Neural cell (in vitro differentiated cells): ENCODE data around the gene ARL10. TPM values are rescaled to one million over a fixed set of nuclear protein-coding genes. Genes with fewer than 3 reads are reported as not detected.

ENCODE experiments used
- H2AFZ ChIP-seq: fragments of 200-600, 300-800 bp; sonication (generic), shearing (Covaris generic); 2 replicates; pipeline ENCODE4 v1.6.0; 2014; ENCODE audit warnings: low read depth, mild to moderate bottlenecking, antibody characterized with exemption, low read length, moderate library complexity
- H3F3A ChIP-seq: fragments of 200-600 bp; shearing (Covaris generic); 2 replicates; pipeline ENCODE4 v1.6.1; 2016; ENCODE audit warnings: mild to moderate bottlenecking, moderate library complexity, mixed read lengths, antibody characterized with exemption, low read length; ENCODE audit not compliant: insufficient read depth, poor library complexity, severe bottlenecking
- H3K27ac ChIP-seq: fragments of 200-600, 300-800 bp; sonication (generic), shearing (Covaris generic); 2 replicates; pipeline ENCODE4 v1.5.1; 2014; ENCODE audit warnings: mild to moderate bottlenecking, low read length, moderate library complexity
- H3K27me3 ChIP-seq: fragments of 300-800, 200-600 bp; sonication (generic), shearing (Covaris generic); 2 replicates; pipeline ENCODE4 v1.6.0; 2014; ENCODE audit warnings: mild to moderate bottlenecking, low read depth, low read length, moderate library complexity; ENCODE audit not compliant: insufficient read depth
- H3K36me3 ChIP-seq: fragments of 300-800, 200-600 bp; sonication (generic), shearing (Covaris generic); 2 replicates; pipeline ENCODE4 v1.5.1; 2014; ENCODE audit warnings: mild to moderate bottlenecking, antibody characterized with exemption, low read length, moderate library complexity; ENCODE audit not compliant: insufficient read depth
- H3K4me2 ChIP-seq: fragments of 300-800, 200-600 bp; sonication (generic), shearing (Covaris generic); 2 replicates; pipeline ENCODE4 v1.6.0; 2014; ENCODE audit warnings: mild to moderate bottlenecking, low read length
- H3K4me3 ChIP-seq: fragments of 300-800, 200-600 bp; sonication (generic), shearing (Covaris generic); 2 replicates; pipeline ENCODE4 v1.5.1; 2014; ENCODE audit warnings: mild to moderate bottlenecking, low read length, moderate library complexity
- H3K79me2 ChIP-seq: fragments of 200-600 bp; shearing (Covaris generic); replicated peaks from 2 replicates; pipeline ENCODE4 v1.6.0; 2014; ENCODE audit warnings: mild to moderate bottlenecking, low read length, moderate library complexity; ENCODE audit not compliant: insufficient read depth
- H3K9ac ChIP-seq: fragments of 300-800, 200-600 bp; sonication (generic), shearing (Covaris generic); 2 replicates; pipeline ENCODE4 v1.6.1; 2016; ENCODE audit warnings: mild to moderate bottlenecking, low read length, mixed read lengths
- H3K9me2 ChIP-seq: fragments of 200-600 bp; shearing (Covaris generic); 2 replicates; pipeline ENCODE4 v1.6.1; 2016; ENCODE audit warnings: mild to moderate bottlenecking, low read length, mixed read lengths; ENCODE audit not compliant: insufficient read depth
- H3K9me3 ChIP-seq: fragments of 200-600, 300-800 bp; sonication (generic), shearing (Covaris generic); 2 replicates; pipeline ENCODE4 v1.6.1; 2016; ENCODE audit warnings: mild to moderate bottlenecking, mixed run types, low read length, moderate library complexity, mixed read lengths
- H4K20me1 ChIP-seq: fragments of 200-600 bp; shearing (Covaris generic); 2 replicates; pipeline ENCODE4 v1.6.1; 2016; ENCODE audit warnings: mild to moderate bottlenecking, mixed run types; ENCODE audit not compliant: insufficient read depth
- EZH2 ChIP-seq: fragments of 200-600, 300-800 bp; shearing (Covaris generic), sonication (generic); IDR thresholded peaks from 2 replicates; pipeline ENCODE4 v1.6.1; 2014; ENCODE audit warnings: antibody characterized with exemption, low read length, borderline replicate concordance, mild to moderate bottlenecking; ENCODE audit not compliant: insufficient read depth, poor library complexity, severe bottlenecking
- MXI1 ChIP-seq: fragments of 450-650 bp; conservative IDR thresholded peaks from 2 replicates; pipeline ENCODE4 v1.6.1; 2014; ENCODE audit warnings: antibody characterized with exemption, mild to moderate bottlenecking; ENCODE audit not compliant: poor library complexity, severe bottlenecking
- POLR2AphosphoS5 ChIP-seq: IDR thresholded peaks from 2 replicates; pipeline ENCODE4 v1.6.1; 2012
- SMC3 ChIP-seq: fragments of 450-650 bp; conservative IDR thresholded peaks from 2 replicates; pipeline ENCODE4 v1.6.1; 2014; ENCODE audit warnings: antibody characterized with exemption, mild to moderate bottlenecking, moderate library complexity; ENCODE audit not compliant: poor library complexity
- TAF1 ChIP-seq: IDR thresholded peaks from 2 replicates; pipeline ENCODE4 v1.6.1; 2012; ENCODE audit warnings: low read depth
- polyA plus RNA-seq: library from polyadenylated mRNA; depleted of rRNA; stranded (reverse); fragments of >200 nt; gene quantifications from 2 replicates; pipeline ENCODE4 v1.2.3, GENCODE V29; 2014
- TF ChIP-seq, protein P1 (sequence below): fragments of 450-650 bp; IDR thresholded peaks from 2 replicates; pipeline ENCODE4 v1.5.1; 2014; ENCODE audit warnings: antibody characterized with exemption, mild to moderate bottlenecking, moderate library complexity; ENCODE audit not compliant: poor library complexity, severe bottlenecking
- TF ChIP-seq, protein P2 (sequence below): IDR thresholded peaks from 2 replicates; pipeline ENCODE4 v1.6.1; 2012; ENCODE audit warnings: borderline replicate concordance

Gene ARL10
- polyA plus RNA-seq, 1 donor from 2014 or later = 22.8 TPM

- no peaks in the 10 kb centered on the region for H3F3A ChIP-seq
- peak overlapping the region; percentile 3 for H2AFZ ChIP-seq
- H3K36me3 ChIP-seq = no peaks in the 10 kb centered on the region
- TF ChIP-seq MXI1 = no peak
- TF ChIP-seq POLR2AphosphoS5 = no peak
- no peaks in the 10 kb centered on the region for H3K9me2 ChIP-seq
- peak overlapping the region; percentile 64 for H3K4me3 ChIP-seq
- peaks cover 4% of the 10 kb centered on the region for H3K79me2 ChIP-seq
- H3K9ac ChIP-seq = peak overlapping the region; percentile 51
- H3K4me2 ChIP-seq = no peak overlapping the region
- H3K9me3 ChIP-seq = no peaks in the 10 kb centered on the region
- H4K20me1 ChIP-seq = no peaks in the 10 kb centered on the region
- H3K27ac ChIP-seq = peak overlapping the region; percentile 26
- no peaks in the 10 kb centered on the region for H3K27me3 ChIP-seq
Measured at GRCh38 chr5:176416965-176417364, 51.7 kb downstream of the ARL10 start.

DNA sequence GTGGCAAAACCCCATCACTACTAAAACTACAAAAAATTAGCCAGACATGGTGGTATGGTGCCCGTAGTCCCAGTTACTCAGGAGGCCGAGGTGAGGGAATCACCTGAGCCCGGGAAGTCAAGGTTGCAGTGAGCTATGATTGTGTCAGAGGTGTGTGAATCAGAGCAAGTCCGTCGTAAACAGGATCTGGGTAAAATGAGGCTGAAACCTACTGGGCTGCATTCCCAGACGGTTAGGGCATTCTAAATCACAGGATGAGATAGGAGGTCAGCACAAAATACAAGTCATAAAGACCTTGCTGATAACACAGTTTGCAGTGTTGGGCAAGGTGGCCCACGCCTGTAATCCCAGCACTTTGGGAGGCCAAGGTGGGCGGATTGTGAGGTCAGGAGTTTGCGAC, 53.0 kb downstream of the ARL10 start:
- Histone ChIP-seq H3K27me3 (no peaks in the 10 kb centered on the region), H3K9me2 (no peaks in the 10 kb centered on the region)

GRCh38 chr5:176420086-176420485, 54.8 kb downstream of the ARL10 start:
- Histone ChIP-seq H3K79me2 (peaks cover 4% of the 10 kb centered on the region), H3K4me2 (no peak overlapping the region), H3K36me3 (no peaks in the 10 kb centered on the region), H3K9me3 (no peaks in the 10 kb centered on the region), H4K20me1 (no peaks in the 10 kb centered on the region), H3K4me3 (no peak overlapping the region), H3F3A (no peaks in the 10 kb centered on the region), H2AFZ (no peak overlapping the region), H3K9me2 (no peaks in the 10 kb centered on the region), H3K9ac (no peak overlapping the region), H3K27me3 (no peaks in the 10 kb centered on the region), H3K27ac (no peak overlapping the region)
- TF ChIP-seq, protein P1, sequence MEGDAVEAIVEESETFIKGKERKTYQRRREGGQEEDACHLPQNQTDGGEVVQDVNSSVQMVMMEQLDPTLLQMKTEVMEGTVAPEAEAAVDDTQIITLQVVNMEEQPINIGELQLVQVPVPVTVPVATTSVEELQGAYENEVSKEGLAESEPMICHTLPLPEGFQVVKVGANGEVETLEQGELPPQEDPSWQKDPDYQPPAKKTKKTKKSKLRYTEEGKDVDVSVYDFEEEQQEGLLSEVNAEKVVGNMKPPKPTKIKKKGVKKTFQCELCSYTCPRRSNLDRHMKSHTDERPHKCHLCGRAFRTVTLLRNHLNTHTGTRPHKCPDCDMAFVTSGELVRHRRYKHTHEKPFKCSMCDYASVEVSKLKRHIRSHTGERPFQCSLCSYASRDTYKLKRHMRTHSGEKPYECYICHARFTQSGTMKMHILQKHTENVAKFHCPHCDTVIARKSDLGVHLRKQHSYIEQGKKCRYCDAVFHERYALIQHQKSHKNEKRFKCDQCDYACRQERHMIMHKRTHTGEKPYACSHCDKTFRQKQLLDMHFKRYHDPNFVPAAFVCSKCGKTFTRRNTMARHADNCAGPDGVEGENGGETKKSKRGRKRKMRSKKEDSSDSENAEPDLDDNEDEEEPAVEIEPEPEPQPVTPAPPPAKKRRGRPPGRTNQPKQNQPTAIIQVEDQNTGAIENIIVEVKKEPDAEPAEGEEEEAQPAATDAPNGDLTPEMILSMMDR = no peak
- TF ChIP-seq TAF1 (no peak), MXI1 (no peak)

More for the DNA sequence above, 53.0 kb downstream of the ARL10 start:
- H4K20me1 ChIP-seq = no peaks in the 10 kb centered on the region
- no peaks in the 10 kb centered on the region for H3K9me3 ChIP-seq
- H3F3A ChIP-seq = no peaks in the 10 kb centered on the region
- no peak overlapping the region for H3K27ac ChIP-seq
- no peak overlapping the region for H3K4me3 ChIP-seq
- no peak overlapping the region for H3K9ac ChIP-seq
- no peak overlapping the region for H3K4me2 ChIP-seq
- no peak overlapping the region for H2AFZ ChIP-seq
- no peaks in the 10 kb centered on the region for H3K36me3 ChIP-seq
- peaks cover 4% of the 10 kb centered on the region for H3K79me2 ChIP-seq
- TF ChIP-seq, protein P1 = no peak
- TF ChIP-seq MXI1 = no peak
- no peak for TF ChIP-seq EZH2
- no peak for TF ChIP-seq SMC3
- TF ChIP-seq POLR2AphosphoS5 = no peak
- TF ChIP-seq, protein P2, sequence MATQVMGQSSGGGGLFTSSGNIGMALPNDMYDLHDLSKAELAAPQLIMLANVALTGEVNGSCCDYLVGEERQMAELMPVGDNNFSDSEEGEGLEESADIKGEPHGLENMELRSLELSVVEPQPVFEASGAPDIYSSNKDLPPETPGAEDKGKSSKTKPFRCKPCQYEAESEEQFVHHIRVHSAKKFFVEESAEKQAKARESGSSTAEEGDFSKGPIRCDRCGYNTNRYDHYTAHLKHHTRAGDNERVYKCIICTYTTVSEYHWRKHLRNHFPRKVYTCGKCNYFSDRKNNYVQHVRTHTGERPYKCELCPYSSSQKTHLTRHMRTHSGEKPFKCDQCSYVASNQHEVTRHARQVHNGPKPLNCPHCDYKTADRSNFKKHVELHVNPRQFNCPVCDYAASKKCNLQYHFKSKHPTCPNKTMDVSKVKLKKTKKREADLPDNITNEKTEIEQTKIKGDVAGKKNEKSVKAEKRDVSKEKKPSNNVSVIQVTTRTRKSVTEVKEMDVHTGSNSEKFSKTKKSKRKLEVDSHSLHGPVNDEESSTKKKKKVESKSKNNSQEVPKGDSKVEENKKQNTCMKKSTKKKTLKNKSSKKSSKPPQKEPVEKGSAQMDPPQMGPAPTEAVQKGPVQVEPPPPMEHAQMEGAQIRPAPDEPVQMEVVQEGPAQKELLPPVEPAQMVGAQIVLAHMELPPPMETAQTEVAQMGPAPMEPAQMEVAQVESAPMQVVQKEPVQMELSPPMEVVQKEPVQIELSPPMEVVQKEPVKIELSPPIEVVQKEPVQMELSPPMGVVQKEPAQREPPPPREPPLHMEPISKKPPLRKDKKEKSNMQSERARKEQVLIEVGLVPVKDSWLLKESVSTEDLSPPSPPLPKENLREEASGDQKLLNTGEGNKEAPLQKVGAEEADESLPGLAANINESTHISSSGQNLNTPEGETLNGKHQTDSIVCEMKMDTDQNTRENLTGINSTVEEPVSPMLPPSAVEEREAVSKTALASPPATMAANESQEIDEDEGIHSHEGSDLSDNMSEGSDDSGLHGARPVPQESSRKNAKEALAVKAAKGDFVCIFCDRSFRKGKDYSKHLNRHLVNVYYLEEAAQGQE = no peak
